SK-N-SH (cell line): ENCODE data around the gene SH3PXD2A.

Experiments
- CHD2 ChIP-seq: fragments of 150-350 bp; IDR thresholded peaks from 2 replicates; pipeline ENCODE4 v1.6.1; 2018; ENCODE audit warnings: low read length; ENCODE audit not compliant: partially characterized antibody
- CTCF ChIP-seq: fragments of 200-600 bp; sonication (generic); IDR thresholded peaks from 2 replicates; pipeline ENCODE4 v1.6.1; 2017; ENCODE audit warnings: antibody characterized with exemption, mild to moderate bottlenecking, moderate library complexity
- EP300 ChIP-seq, 2 experiments: IDR thresholded peaks; 2 replicates each; pipeline versions ENCODE4 v1.4.0 to v1.6.1; 2012; ENCODE audit warnings: borderline replicate concordance in 1 of 2, low read depth in 1 of 2, low read length in 1 of 2
- IRF3 ChIP-seq: fragments of 150-350 bp; IDR thresholded peaks from 2 replicates; pipeline ENCODE4 v1.6.1; 2016; ENCODE audit warnings: mild to moderate bottlenecking, low read depth, low read length
- NRF1 ChIP-seq: IDR thresholded peaks from 2 replicates; pipeline ENCODE4 v1.6.1; 2012; ENCODE audit warnings: low read depth, mild to moderate bottlenecking, low read length
- SMC3 ChIP-seq: IDR thresholded peaks from 2 replicates; pipeline ENCODE4 v1.6.1; 2012; ENCODE audit warnings: low read depth, low read length, improper control_type of control experiment

GRCh38 chr10:103800089-103800488 is 55.3 kb downstream of the SH3PXD2A start:
- no peak for TF ChIP-seq NRF1
- TF ChIP-seq IRF3, result no peak
- TF ChIP-seq SMC3, result no peak
- no peak for TF ChIP-seq EP300 (IDR thresholded peaks at IDR 0.05; ENCODE audit: borderline replicate concordance in 1 of 2, low read depth in 1 of 2, low read length in 1 of 2)
- no peak for TF ChIP-seq CTCF
- no peak for TF ChIP-seq CHD2
